Measurements from ENCODE around the gene RBM19.

GRCh38 chr12:113781415-113782198 lies 184.5 kb downstream of the RBM19 start:
- TF ChIP-seq CTCF (IDR thresholded peaks at IDR 0.05) (no peak), POLR2A (IDR thresholded peaks at IDR 0.05) (no peak)

All from uterus (tissue), 2 donors.